ENCODE data around the gene XPNPEP2.
A peak's percentile ranks its signal among the peaks of the same experiment; 100 is the strongest.

Gene XPNPEP2

DNA sequence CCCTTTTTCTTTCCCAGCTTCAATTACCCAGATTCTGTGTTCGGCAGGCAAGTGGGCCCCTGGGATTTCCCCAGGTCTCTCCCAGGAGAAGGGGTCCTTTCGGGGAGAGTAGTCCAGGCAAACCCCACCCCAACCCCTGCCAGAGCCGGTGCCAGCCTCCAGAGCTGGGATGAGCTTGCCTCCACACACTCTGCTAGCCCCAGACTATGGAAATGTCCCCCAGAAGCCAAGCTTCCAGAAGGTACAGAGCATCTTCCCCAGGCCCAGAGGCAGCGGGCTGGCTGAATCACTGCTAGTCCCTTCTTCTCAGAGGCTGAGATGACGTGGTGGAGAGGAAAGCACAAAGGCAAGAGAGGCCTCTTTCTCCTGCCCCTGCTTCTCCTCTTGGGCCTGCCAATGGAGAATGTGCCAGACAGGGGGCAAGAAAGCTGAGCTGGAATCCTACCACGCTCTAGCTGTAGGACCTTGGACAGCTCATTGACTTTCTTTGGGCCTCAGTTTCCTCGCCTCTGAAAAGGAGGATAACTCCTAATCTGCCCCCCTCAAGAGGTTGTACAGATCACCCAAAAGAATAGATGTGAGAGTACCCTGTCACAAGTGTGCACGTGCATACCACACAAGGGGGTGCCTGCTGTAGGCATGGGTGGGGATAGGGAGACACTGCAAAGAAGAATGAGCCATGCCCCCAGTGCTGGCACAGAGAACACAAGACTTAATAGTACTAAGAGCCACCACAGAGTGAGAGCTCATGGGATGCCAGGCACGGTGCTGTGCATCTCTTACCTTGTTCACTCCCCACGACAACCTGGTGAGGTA lies 43.1 kb downstream of the XPNPEP2 start:
- no peak for DNase-seq

- DNase-seq: no peak
Measured at GRCh38 chrX:129782706-129783105, 43.9 kb downstream of the XPNPEP2 start.

GRCh38 chrX:129783291-129783713 lies 44.5 kb downstream of the XPNPEP2 start:
- no peak for DNase-seq

DNA sequence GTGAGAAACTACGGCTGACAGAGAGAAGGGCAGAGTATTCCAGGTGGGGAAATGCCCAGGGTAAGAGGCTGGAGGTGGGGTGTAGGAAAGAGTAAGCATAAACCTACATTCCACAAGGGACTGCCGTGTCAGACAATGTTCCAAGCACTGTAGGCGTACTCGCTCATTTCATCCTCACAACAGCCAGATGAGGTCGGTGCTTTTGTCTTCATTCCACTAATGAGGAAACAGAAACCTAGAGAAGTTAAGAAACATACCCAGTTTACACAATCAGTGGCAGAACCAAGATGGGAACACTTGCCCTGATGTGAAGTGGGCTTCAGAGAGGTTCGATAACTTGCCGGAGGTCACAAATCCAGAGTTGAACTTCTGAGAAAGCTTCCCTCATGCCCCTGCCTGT lies 45.6 kb downstream of the XPNPEP2 start:
- no peak for DNase-seq

DNA sequence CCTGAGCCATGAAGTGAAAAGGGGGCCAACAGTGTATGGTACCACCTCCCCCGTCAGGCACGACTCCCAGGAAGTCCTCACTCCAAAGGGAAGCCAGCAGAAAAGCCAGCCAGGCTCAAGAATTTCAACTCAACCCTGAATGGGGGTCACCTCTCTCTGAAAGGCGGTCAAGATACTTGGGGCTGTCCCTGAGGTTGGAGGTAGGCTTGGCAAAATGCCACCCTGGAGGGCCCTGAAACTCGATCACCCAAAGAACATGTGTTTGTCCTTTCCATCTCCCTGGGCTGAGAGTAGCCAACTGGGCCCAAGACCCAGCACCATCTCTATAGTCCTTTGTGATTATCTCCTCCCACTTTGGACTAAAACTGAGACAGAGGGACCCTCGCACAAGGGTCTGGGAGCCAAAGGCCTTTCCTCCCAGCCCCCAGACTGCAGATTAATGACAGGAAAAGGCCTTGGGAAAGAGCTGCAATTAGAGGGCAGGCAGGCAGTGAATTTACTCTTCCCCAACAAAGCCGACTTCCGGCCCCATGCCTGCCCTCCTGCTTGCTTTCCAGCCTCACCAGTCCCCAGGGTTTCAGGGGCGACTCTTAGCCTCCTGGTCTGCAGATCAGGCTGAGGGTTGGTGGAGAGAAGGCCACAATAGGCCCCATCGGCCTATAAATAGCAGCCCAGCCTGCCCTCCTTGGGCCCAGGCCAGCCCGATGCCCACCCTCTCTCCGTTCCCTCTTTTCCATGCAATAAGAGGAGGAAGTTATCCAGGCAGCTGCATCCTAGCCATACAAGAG lies 46.6 kb downstream of the XPNPEP2 start:
- DNase-seq: no peak

DNA sequence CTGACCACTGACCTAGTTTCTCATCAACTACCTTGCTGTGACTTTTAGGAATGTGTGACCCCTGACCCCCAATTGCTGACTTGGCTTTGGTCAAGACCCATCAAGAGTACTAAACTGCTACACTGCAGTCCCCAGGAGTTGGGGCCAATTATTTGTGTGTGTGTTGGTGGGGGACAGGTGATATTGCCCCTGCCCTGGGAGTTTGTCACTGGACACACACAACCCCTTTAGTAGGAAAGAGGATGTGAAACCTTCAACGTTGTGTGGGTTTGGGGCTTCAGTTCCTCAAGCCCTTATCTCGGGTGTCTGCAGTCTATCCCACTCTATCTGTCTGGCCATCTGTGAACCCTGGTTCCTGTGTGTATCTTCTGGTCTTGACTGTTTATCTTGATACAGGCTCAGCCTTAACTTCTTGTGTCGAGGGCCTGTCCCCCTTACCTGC lies 47.5 kb downstream of the XPNPEP2 start:
- peak; percentile 89 for DNase-seq

- no peak for DNase-seq
Measured at GRCh38 chrX:129787336-129788055, 48.7 kb downstream of the XPNPEP2 start.

DNA sequence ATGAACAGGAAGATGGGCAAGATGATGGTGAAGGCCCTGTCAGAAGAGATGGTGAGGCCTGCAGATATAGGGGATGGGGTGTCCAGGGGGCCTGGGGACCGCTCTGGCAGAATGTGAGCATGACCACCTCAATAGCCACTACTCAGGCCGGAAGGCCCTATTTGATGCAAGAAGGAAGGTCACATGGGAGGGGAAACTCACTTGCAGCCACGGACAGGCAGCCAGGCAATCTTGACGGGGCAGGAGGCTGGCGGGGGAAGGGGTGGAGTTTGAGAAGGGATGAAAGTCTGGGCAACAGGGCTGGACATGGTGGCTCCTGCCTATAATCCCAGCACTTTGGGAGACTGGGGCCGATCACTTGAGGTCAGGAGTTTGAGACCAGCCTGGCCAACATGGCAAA lies 49.7 kb downstream of the XPNPEP2 start:
- DNase-seq: no peak

DNA sequence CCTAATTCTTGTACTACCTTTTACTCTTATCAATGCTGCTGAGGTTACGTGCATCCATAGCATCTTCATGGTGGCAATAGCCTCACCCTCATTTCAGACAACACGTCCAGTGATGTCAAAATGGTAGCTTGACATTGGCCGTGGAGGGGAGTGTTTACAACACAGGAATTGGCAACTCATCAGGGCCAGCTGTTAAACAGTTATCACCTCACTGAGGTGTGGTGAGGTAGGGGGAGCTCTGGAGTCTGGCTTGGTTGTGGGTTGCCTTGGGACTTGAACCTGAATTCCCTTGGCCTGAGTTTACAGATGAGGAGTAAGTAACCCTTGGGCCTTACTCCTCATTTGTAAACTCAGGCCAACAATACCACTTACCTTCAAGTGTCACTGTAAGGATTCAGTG lies 51.4 kb downstream of the XPNPEP2 start:
- no peak for DNase-seq

DNA sequence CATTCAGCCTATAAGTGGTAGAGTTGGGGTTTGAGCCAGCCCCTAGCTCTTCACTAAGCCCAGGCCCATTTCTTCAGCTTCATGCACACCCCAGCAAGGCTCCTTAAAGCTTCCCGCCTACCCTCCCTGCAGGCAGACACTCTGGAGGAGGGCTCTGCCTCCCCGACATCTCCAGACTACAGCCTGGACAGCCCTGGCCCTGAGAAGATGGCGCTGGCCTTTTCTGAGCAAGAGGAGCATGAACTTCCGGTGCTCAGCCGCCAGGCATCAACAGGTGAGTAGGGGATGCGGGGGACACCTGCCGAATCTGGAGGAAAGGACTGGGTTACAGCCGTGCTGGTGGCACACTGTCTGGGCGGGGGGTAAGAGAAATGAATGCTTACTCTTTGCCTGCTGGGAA lies 52.0 kb downstream of the XPNPEP2 start:
- no peak for DNase-seq

DNA sequence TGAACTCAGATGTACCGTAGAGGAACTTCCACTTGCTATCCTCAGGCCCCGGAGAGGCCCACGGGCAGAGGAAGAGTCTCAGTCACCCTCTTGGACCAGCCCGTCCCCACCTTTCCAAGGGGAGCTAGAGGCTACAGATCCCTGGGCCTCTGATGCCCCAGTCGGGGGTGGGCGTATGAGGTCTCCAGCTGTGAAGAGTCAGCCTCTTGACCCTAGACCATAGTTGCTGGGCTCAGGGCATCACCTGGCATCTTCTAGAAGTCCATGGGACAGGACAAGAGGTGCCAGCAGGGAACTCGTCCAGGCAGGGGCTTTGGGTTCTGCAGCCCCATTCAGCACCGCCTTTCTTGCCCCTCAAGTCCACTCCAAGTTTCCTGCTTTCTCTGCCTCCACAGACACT lies 52.6 kb downstream of the XPNPEP2 start:
- no peak for DNase-seq

DNA sequence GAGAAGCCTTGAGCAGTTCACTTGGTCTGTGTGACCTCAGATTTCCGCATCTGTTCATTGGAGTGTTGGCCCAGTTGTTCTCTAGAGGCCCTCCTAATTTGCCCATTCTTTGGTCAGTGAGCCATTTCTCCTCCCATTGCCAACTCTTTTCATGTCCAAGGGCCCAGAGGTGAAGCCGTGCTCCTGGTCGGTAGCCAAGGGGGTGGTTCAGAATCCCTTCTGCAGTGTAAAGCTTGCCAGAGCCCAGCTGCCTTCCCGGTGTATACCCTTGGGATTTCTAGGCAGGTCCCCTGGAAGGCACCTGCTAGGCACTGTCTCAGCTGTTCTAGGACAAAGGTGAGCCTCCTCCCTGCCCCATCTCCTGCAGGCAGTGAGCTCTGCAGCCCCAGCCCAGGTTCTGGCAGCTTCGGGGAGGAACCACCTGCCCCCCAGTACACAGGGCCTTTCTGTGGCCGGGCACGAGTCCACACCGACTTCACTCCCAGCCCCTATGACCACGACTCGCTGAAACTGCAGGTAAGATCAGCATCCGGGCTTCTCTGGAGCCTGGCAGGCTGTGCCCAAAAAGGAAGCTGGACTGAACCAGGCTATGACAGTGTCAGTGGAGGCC lies 53.3 kb downstream of the XPNPEP2 start:
- DNase-seq: no peak

DNA sequence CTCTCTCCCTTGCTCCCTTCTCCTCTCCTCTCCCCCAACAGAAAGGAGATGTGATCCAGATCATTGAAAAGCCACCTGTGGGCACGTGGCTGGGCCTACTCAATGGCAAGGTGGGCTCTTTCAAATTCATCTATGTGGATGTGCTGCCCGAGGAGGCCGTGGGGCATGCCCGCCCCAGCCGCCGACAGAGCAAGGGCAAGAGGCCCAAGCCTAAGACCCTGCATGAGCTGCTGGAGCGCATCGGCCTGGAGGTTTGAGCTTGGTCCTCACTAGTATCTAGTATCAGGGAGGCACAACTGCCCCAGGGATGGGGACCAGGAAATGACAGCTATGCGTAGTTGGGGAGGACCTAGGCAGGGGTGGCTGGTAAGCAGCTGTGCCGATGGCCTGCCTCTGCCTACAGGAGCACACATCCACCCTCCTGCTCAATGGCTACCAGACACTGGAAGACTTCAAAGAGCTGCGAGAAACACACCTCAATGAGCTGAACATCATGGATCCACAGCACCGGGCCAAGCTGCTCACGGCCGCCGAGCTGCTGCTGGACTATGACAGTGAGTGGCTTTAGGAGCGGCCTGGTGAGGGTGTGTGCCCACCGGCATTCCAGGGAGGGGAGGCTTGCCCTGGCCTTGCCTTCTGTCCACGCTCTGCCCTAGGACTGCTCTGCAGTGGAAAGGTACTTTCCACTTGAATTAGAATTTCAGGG lies 54.0 kb downstream of the XPNPEP2 start:
- DNase-seq: no peak

GRCh38 chrX:129793604-129794191 lies 54.9 kb downstream of the XPNPEP2 start:
- no peak for DNase-seq

DNA sequence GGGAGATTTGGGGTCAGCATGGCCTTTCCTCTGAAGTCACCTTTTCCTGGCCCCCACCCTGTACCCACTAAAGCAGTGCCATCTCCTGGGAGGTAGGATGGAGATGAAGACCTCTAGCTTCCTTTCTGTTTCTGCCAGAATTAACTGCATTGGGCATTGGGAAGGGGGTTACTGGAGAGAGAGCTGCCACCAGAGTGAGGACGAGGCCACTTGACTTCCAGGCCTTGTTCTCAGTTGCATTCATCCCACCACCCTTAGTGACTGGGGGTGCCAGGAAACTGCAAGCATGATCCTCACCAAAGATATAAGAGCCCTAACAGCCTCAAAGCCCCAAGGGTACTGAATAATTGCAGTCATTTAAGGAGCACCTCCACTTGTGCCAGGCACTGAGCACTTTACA lies 56.8 kb downstream of the XPNPEP2 start:
- DNase-seq: no peak

DNA sequence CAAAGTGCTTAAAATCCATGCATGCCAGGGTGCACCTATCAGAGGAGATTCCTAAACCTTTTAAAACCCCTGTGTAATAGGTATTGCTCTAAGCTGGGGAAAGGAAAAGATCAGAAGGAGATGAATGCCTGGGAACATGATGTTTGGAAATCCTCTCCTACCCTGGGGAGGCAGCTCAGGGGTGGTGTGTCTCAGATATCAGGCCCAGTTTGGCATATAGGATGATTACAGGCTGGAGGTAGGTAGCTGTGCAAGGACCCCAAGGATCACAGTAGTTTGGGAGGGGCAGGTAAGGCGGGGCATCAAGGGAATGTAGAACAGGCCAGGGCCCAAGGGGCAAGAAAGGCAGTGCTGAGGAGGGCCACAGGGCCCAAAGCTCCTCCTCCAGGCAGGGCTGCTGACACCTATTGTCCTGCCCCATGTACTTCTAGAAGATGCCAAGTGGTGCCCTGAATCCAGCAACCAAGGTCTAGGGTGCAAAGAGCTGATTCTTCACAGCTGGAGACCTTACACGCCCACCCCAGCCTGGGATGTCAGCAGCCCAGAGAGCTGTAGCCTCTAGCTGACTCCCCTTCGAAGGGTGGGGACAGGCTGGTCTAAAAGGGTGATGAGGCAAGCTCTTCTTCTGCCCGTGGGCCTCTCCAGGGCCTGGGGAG lies 58.6 kb downstream of the XPNPEP2 start:
- no peak for DNase-seq

GRCh38 chrX:129798456-129798855 lies 59.7 kb downstream of the XPNPEP2 start:
- no peak for DNase-seq

- DNase-seq: peak; percentile 37
Measured at GRCh38 chrX:129798888-129799287, 60.1 kb downstream of the XPNPEP2 start.

DNA sequence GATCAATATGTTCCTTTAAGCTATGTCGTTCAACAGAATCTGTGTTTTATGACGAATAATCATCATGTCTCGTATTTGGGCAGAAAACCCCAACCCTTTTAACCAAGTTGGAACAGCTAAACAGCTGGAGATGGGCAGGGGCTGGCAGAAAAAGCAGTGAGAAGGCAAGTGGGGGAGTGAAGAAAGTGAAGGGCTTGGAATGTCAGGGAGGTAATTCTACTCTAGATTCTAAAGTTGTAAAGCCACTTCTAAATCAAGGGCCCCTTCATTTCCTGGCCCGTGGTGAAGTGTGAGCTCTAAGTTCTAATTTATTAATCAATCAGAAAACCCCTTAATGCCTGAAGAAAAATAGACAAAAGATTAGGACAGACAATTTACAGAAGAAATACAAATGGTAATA lies 61.4 kb downstream of the XPNPEP2 start:
- no peak for DNase-seq

- DNase-seq: no peak
Measured at GRCh38 chrX:129802863-129803262, 64.1 kb downstream of the XPNPEP2 start.

DNA sequence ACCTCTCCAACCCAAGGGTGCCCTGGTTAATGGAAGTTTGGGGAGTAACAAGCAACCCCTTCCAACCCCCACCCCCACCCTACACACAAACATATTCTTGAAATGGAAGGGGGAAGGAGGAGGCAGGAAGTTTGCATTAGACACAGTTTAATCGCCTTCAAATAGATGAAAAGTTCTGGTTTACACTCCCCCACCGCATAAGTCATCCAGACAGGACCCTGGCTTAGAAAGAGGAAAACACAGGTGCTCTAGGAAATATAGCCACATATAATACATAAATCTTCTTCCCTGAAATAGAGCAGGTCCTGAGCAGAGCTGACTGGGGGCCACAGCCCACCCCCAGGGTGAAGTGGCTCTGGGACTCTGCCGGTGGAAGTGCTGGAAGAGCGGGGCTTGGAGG lies 66.0 kb downstream of the XPNPEP2 start:
- DNase-seq: no peak
